Muscle layer of colon (tissue), 2 donors: ENCODE measurements around the gene OR14A2.
"Not testable (repeated sequence)": the region's sequence is repeated elsewhere in the genome, so short reads cannot be mapped to it uniquely, and the experiment has no call there.

Source experiments
- H3K27ac ChIP-seq: one replicate; pipeline ENCODE4 v1.7.0; 2013; ENCODE audit warnings: low read depth, mild to moderate bottlenecking, low read length, moderate library complexity
- H3K27me3 ChIP-seq, 2 donors: one replicate each; pipeline ENCODE4 v1.7.0; 2013; ENCODE audit warnings: low read length in 2 of 2, mild to moderate bottlenecking in 2 of 2; ENCODE audit not compliant: insufficient read depth in 2 of 2, control insufficient read depth in 1 of 2
- H3K36me3 ChIP-seq: one replicate; pipeline ENCODE4 v1.7.0; 2013; ENCODE audit warnings: mild to moderate bottlenecking, low read length; ENCODE audit not compliant: insufficient read depth
- H3K4me1 ChIP-seq: one replicate; pipeline ENCODE4 v1.7.0; 2013; ENCODE audit warnings: mild to moderate bottlenecking, low read length; ENCODE audit not compliant: insufficient read depth
- H3K4me3 ChIP-seq, 2 donors: one replicate each; pipeline ENCODE4 v1.7.0; 2013; ENCODE audit warnings: low read length in 2 of 2, low read depth in 1 of 2, mild to moderate bottlenecking in 1 of 2, moderate library complexity in 1 of 2
- H3K9ac ChIP-seq: one replicate; pipeline ENCODE4 v1.7.0; 2013; ENCODE audit warnings: low read length
- H3K9me3 ChIP-seq: one replicate; pipeline ENCODE4 v1.7.0; 2013; ENCODE audit warnings: mild to moderate bottlenecking, low read length
- donor health status: abdominal sarcoma.
- donor health status: Adenocarcinoma of cecum.

Gene OR14A2

DNA sequence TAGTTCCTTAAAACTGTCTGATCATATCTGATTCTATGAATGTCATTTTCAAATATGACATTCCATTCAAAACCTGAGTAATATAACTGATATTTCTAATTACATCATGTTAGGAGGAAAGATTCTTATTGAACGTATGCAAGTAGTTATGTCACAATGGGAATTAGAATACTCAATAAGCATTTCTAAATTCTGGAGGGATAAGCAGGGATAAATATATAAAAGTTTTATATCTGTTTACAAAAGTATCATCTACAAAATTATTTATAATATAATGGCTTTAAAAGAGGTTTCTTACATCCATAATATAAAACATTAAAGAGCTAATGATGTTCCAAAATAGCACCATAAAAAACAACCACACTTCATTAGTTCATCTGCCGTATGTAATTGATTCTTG is at the start of gene OR14A2:
Gene OR14A2, minus strand, starts transcription at position 101 of the 400 bp plus-strand sequence.
- H3K4me1 ChIP-seq, result no peaks in the 10 kb centered on the region
- H3K27me3 ChIP-seq, result no peaks in the 10 kb centered on the region
- no peaks in the 10 kb centered on the region for H3K36me3 ChIP-seq
- no peak within 1 kb of the TSS for H3K4me3 ChIP-seq
- H3K9me3 ChIP-seq, result no peaks in the 10 kb centered on the region
- no peak within 1 kb of the TSS for H3K27ac ChIP-seq
- no peak within 1 kb of the TSS for H3K9ac ChIP-seq

DNA sequence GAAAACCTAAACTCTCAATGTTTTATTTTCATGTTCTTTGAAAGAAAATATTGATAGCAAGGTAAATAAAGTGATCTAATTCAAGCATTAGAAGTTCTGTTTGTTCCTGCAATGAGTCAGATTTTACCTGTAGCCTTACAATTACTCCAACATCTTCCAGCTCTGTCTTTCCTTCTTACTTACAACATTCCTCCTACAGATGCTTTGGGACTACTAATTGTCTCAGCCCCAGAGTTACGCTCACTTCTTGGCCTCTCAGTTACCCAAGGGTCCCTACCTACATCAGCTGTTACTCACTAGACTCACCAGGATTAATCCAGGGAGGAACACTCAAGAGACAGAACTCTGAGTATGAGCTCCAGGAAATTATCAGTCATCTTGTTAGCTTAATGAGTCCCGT is 49.6 kb upstream of the OR14A2 start:
- H3K27ac ChIP-seq, result no peak overlapping the region
- no peak overlapping the region for H3K4me3 ChIP-seq
- H3K9ac ChIP-seq, result no peak overlapping the region
- H3K36me3 ChIP-seq, result no peaks in the 10 kb centered on the region
- no peaks in the 10 kb centered on the region for H3K9me3 ChIP-seq
- H3K4me1 ChIP-seq, result no peaks in the 10 kb centered on the region
- no peaks in the 10 kb centered on the region for H3K27me3 ChIP-seq

DNA sequence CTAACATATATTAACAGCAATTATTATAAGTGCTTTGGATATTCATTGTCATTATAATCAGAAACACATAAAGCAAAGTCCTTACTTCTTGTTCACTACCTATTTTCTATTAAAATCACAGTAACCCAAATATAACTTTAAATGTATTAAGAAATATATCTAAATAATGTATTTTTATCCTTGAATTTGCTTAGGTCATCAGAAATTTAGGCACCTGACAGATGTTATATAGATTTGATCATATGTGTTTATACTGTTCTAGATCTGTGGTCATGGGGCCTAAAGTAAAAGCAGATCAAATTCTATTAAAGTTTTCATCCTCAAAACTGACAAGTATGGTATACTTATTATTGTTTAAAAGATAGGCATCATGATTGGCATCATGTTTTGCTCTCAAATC is 21.7 kb upstream of the OR14A2 start:
- no peaks in the 10 kb centered on the region for H3K36me3 ChIP-seq
- H3K9me3 ChIP-seq, result no peaks in the 10 kb centered on the region
- H3K4me1 ChIP-seq, result no peaks in the 10 kb centered on the region
- H3K27ac ChIP-seq, result no peak overlapping the region
- no peak overlapping the region for H3K4me3 ChIP-seq
- H3K27me3 ChIP-seq, result no peaks in the 10 kb centered on the region
- H3K9ac ChIP-seq, result no peak overlapping the region

DNA sequence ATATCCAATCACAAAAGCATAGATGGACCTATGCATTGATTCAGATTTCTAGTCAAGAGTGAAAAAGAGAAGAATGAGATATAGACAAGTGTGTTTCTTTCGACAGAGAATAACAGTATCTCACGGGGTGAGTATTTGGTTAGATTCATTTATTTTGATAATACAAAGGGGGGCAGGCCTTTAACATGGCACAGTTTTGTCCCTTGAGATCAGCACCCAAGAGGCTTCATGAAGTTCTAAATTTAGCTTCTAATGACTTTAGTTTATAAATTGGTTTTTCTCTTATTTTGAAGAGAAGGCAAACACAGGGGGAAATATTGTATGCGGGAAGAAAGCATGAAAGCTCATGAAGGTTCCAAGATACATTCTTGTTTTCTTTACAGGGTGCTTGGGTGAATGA is 12.5 kb upstream of the OR14A2 start, which contains the start of gene OR1C1:
Gene OR1C1, minus strand, starts transcription at position 101 of the 400 bp plus-strand sequence. CDS start 2,150 bp downstream, outside the sequence.
- Histone ChIP-seq H3K9me3 (no peaks in the 10 kb centered on the region), H3K27ac (no peak within 1 kb of the TSS), H3K9ac (no peak within 1 kb of the TSS), H3K4me3 (no peak within 1 kb of the TSS), H3K36me3 (no peaks in the 10 kb centered on the region), H3K27me3 (no peaks in the 10 kb centered on the region), H3K4me1 (no peaks in the 10 kb centered on the region)

DNA sequence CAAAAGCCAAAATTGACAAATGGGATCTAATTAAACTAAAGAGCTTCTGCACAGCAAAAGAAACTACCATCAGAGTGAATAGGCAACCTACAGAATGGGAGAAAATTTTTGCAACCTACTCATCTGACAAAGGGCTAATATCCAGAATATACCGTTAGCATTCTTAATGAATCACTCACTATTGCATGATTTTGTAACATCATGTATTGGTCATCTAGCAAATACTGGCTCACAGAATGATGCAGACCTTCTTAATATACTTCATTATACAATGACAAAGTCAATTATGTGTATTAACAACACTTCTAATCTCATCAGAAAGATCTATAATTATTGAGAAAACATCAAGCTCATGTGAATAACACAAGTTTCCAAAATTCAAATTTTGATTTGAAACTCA is 6.4 kb upstream of the OR14A2 start:
- H3K27ac ChIP-seq, H3K4me1 ChIP-seq, H3K9ac ChIP-seq, H3K36me3 ChIP-seq, H3K9me3 ChIP-seq, H3K4me3 ChIP-seq, H3K27me3 ChIP-seq: not testable (repeated sequence)

DNA sequence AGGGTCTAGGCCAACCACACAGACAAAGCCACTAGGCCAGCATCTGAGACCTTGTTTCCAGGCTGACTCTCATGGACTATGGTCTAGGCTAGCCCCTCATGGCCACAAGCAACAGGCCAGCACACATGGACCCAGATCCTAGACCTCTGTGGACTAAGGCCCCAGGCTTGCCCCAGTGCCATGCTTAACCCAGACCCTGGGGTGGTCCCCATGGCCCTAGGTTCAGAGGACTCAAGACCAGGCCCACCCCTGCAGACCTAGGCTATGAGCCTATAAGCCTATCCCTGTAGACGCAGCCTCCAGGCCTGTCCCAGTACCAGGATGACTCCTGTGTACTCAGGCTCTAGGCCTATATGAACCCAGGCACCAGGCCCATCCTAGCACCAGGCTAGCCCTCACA is 1.9 kb upstream of the OR14A2 start:
- H3K9ac ChIP-seq, result no peak overlapping the region
- no peak overlapping the region for H3K4me3 ChIP-seq

DNA sequence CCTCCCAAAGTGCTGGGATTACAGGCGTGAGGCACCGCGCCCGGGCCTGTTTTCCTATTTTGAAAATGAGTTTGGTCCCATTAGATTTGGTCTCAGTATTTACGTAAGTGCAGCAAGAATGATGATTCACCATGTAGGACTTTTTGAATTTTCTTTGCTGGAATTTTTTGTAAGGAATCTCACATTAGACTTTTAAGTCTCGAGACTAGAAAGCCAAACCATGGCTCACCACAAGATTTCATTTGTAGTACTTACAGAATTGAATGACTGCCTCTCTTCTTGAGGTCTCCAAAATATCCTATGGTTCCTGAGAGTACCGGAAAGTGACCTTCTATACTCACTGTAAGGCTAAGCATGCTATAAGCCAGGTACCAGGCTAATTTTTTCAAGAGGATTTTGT is 325 bp downstream of the OR14A2 start:
- H3K4me3 ChIP-seq, result no peak overlapping the region
- no peak overlapping the region for H3K27ac ChIP-seq
- no peak overlapping the region for H3K9ac ChIP-seq
- H3K4me1 ChIP-seq, result no peaks in the 10 kb centered on the region
- no peaks in the 10 kb centered on the region for H3K36me3 ChIP-seq
- H3K27me3 ChIP-seq, result no peaks in the 10 kb centered on the region
- H3K9me3 ChIP-seq, result no peaks in the 10 kb centered on the region

More for the DNA sequence above, 1.9 kb upstream of the OR14A2 start:
- no peaks in the 10 kb centered on the region for H3K9me3 ChIP-seq
- no peaks in the 10 kb centered on the region for H3K36me3 ChIP-seq
- no peaks in the 10 kb centered on the region for H3K4me1 ChIP-seq
- no peak overlapping the region for H3K27ac ChIP-seq
- H3K27me3 ChIP-seq, result no peaks in the 10 kb centered on the region

DNA sequence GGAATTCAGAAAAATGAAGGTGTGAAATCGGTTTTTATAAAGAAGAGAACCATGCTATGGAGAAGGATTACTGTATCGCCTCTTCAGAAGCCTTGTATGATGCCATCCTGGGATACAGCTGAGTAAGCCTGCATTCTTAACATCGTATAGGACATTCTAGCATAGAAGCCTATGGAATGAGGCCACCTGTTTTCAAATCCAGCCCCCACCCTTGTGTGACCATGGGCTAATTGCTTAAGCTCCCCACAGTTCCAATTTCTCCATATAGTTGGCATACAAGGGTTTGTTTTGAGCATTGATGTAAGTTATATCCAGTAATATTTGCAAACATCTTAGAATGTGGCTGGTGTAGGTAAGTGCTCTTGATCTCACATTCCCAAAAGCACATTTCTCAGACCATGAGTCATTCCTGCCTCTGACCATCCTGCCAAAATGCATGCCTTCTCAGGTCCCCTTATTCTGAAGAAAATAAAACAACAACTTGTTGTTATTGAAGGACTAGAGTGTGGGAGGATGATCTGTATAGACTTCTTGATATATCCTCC is 1.5 kb downstream of the OR14A2 start:
- Histone ChIP-seq H3K27me3 (no peaks in the 10 kb centered on the region), H3K4me3 (no peak overlapping the region), H3K4me1 (no peaks in the 10 kb centered on the region), H3K36me3 (no peaks in the 10 kb centered on the region), H3K27ac (no peak overlapping the region), H3K9ac (no peak overlapping the region), H3K9me3 (no peaks in the 10 kb centered on the region)

DNA sequence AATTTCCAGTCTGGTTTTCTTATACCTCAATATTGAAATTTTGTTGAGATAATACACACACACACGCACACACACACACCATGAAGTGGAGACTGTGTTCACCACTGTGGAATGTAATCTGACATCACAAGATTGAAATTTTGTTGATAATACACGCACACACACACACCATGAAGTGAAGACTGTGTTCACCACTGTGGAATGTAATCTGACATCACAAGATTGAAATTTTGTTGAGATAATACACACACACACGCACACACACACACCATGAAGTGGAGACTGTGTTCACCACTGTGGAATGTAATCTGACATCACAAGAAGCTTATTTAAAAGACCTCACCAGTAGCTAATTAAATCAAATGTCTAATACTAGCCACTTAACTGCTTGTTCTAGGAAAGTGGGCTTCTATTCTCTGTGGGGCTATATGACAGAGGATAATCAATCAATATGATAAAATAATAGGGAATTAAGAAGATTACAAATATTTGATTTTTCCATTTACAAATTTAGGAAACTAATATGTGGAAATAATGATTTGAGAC is 5.7 kb downstream of the OR14A2 start:
- H3K27me3 ChIP-seq, H3K4me1 ChIP-seq, H3K9ac ChIP-seq, H3K27ac ChIP-seq, H3K9me3 ChIP-seq, H3K36me3 ChIP-seq, H3K4me3 ChIP-seq: not testable (repeated sequence)

DNA sequence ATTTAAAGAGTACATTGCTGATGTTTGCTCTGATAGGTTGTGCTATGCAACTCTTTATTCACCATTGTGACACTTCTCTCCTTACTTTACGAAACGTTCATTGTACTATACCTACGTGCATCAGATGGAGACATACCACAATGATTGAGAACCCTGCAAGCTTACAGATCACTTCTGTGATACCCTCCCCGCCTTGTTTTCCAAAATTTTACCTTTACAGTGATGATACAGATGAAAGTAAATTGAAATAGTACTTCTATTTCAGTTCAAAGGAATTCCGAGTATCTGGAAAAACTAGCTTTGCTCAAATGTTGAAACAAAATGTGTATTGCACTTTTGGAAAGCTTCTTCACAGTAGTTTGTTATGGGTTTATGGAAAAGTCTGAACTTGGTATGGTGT is 6.2 kb downstream of the OR14A2 start:
- H3K36me3 ChIP-seq, result no peaks in the 10 kb centered on the region
- no peaks in the 10 kb centered on the region for H3K9me3 ChIP-seq
- H3K4me3 ChIP-seq, result no peak overlapping the region
- H3K27me3 ChIP-seq, result no peaks in the 10 kb centered on the region
- no peak overlapping the region for H3K9ac ChIP-seq
- H3K27ac ChIP-seq, result no peak overlapping the region
- no peaks in the 10 kb centered on the region for H3K4me1 ChIP-seq

DNA sequence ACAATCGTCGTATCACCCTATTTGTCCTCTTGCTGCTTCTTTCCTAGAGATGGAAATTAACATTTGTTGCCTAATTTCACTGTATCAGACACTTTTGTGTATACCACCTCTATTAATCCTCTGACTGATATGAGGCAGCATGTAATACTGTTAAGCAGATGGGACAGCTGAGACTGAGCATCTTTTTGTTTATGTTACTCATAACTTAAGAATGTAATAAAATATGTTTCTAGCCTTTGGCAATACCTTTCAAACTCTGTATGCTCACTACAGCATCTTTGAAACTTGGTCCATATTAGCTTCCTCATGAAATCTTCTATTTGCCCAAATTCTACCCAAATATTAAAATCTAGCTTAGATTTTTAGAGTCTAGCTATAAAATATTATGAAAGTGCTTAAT is 7.2 kb downstream of the OR14A2 start:
- Histone ChIP-seq H3K36me3 (no peaks in the 10 kb centered on the region), H3K27ac (no peak overlapping the region), H3K4me1 (no peaks in the 10 kb centered on the region), H3K4me3 (no peak overlapping the region), H3K9me3 (no peaks in the 10 kb centered on the region), H3K27me3 (no peaks in the 10 kb centered on the region), H3K9ac (no peak overlapping the region)

DNA sequence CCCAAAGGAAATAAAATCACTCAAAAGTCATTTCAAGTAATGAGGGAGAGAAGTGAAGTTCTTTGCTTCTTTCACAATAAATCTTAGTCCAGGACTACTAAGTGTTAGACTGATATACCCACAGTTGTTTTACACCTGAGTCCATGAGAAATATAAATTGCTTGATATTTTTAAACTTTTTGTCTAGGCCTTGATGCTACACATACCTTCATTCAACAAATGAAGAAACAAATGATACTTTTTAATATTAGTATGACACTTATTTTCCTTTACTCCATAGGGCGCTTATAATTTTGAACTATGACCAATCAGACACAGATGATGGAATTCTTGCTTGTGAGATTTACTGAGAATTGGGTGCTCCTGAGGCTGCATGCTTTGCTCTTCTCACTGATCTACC is 9.6 kb downstream of the OR14A2 start, which contains the start of gene OR14K1:
Gene OR14K1, plus strand, starts transcription at position 301 of the 400 bp plus-strand sequence. Its CDS starts 0 bp downstream, at position 301.
- Histone ChIP-seq H3K4me3 (no peak within 1 kb of the TSS), H3K27me3 (no peaks in the 10 kb centered on the region), H3K36me3 (no peaks in the 10 kb centered on the region), H3K27ac (no peak within 1 kb of the TSS), H3K9me3 (no peaks in the 10 kb centered on the region), H3K4me1 (no peaks in the 10 kb centered on the region), H3K9ac (no peak within 1 kb of the TSS)
